NCI-H748 (cell line): ENCODE data around the gene SLC35F2.

Source experiments
- DNase-seq: peaks from one replicate; lab custom pipeline; 2025; ENCODE audit not compliant: unreplicated experiment; lab: John Stamatoyannopoulos, UW

The SLC35F2 gene

DNA sequence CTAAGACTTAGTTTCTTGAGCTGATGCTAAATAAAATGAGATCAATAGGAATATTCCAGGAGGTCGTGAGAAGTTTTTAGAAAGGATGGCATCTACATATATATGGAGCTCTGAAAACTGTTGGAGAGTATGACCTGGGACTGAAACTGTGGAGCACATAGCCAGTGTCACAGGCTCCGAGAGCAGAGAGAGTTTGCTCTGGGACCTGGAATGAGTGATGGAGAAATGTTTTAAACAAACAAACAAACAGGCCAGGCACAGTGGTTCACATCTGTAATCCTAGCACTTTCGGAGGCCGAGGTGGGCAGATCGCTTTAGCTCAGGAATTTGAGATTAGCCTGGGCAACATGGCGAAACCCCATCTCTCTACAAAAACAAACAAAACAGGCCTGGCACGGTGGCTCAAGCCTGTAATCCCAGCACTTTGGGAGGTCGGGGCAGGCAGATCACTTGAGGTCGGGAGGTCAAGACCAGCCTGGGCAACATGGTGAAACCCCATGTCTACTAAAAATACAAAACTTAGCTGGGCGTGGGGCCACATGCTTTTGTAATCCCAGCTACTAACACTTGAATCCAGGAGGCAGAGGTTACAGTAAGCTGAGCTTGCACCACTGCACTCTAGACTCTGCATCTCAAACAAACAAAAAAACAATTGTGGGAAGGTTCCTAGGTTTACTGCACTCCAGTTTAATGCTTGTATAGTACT is 67.1 kb downstream of the SLC35F2 start:
- no peak for DNase-seq

DNA sequence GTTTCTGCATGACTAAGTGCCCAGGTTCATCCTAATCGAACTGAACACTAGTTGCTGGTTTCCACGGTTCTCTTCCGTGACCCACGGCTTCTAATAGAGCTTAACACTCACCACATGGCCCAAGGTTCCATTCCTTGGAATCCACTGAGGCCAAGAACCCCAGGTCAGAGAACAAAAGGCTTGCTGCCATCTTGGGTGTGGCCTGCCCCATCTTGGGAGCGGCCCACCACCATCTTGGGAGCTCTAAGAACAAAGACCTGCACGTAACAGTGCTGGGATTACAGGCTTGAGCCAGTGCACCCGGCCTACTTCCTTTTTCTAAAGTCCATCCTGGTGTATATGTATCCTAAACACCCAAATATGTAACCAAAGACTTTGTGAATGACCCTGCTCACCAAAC is 68.8 kb downstream of the SLC35F2 start:
- no peak for DNase-seq

DNA sequence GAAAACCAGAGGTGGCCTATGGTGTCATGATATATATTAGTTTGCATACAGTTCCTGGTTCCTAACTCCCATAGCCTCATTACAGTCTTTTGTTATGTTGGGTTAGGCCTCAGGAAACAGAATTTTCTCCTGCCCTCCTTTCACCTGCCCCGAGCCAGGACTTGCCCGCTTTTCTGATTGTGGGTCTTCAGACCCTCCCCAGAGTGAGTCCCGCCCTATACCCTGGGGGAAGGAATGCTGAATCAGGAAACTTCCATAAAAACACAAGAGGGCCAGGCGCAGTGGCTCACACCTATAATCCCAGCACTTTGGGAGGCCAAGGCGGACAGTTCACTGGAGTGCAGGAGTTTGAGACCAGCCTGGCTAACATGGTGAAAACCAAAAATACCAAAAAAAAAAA is 70.9 kb downstream of the SLC35F2 start:
- no peak for DNase-seq

DNA sequence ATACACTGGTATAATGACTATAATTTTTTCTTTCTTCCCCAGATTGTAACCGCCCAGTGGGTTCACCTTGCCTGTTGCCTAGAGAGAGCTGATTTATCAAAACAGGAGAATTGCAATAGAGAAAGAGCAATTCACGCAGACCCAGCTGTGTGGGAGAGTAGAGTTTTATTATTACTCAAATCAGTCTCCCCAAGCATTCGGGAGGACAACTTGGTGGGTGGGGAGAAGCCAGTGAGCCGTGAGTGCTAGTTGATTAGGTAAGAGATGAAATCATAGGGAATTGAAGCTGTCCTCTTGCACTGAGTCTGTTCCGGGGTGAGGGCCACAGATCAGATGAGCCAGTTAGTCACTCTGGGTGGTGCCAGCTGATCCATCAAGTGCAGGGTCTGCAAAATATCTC is 73.2 kb downstream of the SLC35F2 start:
- DNase-seq: no peak

- DNase-seq: no peak
Measured at GRCh38 chr11:107783121-107783520, 75.5 kb downstream of the SLC35F2 start.

GRCh38 chr11:107780775-107781174 is 77.8 kb downstream of the SLC35F2 start:
- no peak for DNase-seq

DNA sequence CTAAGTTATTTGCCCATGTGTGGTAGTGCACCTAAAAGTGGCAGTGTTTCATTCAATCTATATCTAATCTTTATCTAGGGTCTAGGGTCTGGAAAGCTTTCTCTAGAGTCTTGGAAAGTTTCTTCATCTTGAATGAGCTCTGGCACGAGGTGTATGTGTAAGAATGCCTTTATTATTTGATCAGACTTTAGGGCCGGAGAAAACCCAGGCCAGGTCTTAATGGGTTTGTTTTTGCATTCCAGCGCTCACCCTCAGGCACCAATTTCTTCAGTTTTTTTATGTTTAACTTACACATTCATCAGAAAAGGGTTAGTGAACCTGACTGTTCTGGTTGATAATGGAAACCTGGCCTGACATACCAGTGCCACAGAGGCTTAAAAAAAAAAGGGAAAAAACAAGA is 78.5 kb downstream of the SLC35F2 start:
- no peak for DNase-seq

DNA sequence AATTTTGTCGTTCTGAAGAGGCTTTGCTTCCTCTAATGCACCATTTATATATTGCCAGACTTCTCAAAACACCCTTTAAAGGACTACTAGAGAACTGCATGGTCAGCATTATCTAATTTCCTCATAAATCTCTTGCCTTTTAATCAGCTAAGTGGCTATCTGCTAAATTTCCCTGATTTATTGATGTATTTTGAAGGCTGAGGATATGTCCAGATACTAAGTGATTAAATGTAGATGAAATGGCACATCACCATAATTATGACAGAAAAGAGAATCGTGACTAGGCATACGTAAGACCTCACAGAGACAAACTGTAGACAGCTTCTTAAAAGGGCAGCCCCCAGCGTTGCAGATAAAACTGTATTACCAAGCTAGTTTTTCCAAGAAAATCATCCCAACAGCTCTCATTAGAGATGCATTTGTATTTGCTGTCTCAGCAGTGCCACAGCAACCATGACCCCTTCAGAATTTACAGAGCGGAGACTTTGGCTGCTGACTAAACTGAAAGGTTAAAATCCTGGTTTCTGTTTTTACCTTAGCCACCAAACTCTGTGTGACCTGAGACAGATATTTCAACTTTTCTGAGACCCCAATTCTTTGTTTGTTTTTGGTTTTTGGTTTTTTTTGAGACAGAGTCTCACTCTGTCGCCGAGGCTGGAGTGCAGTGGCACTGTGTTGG is 79.6 kb downstream of the SLC35F2 start:
- no peak for DNase-seq

DNA sequence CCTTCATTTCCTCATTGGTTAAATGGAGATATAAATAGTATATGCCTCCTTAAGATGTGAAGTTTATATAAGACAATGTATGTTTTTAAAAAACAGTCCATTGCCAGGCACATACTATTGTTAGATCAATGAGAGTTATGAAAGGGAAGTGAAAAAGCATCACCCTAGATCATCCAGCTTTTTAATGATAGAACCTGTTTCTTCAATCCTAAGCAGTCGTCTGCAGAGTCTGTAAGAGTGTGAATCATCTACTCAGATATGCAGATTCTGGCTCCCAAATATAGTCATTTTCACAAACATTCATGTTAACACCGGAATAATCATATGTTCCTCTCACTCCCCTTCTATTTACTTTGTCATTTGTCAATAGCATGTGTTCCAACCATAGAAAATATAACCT is 81.5 kb downstream of the SLC35F2 start:
- no peak for DNase-seq

GRCh38 chr11:107776062-107776461 is 82.5 kb downstream of the SLC35F2 start:
- DNase-seq: no peak

DNA sequence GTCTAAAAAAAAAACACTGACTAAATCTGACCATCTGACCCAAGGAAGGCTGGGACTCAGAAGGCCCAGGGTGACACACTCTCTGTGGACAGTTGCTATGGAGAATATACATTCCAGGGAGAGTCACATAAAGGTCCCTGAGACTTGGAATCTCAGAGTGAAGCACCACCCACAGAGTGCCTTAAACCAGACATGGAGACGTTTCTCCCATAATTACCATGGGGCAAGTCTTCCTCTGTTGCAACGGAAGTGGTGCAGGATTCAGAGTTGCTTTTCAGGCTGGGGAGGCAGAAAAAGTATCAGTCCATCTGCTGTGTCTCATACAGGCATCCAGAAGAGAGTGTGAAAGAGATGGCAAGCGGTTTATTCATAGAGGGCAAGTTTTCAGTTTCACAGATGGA is 88.0 kb downstream of the SLC35F2 start:
- DNase-seq: no peak

GRCh38 chr11:107769189-107769588 is 89.4 kb downstream of the SLC35F2 start:
- no peak for DNase-seq

GRCh38 chr11:107758719-107759355 is 99.8 kb downstream of the SLC35F2 start:
- DNase-seq: peak; percentile 42

GRCh38 chr11:107757661-107758060 is 100.9 kb downstream of the SLC35F2 start:
- DNase-seq: no peak

DNA sequence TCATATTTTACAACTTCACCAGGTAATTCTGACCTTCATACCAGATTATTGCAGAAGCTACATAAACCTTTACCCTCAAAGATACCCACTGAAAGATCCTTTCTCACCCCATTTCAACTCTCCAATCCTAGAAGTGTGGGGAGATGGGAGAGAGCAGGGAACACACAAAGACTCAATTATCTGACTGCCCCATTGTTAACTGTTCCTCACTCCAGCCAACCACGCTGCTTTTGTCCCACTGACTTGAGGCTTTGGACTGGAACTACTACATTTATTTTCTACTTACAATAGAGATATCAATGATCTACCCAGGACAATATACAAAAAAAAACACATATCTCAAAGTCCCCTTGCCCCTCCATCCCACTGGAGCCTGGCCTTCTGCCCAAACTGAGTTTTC is 102.0 kb downstream of the SLC35F2 start:
- no peak for DNase-seq

- DNase-seq: peak; percentile 8
Measured at GRCh38 chr11:107752949-107753822, 105.4 kb downstream of the SLC35F2 start.

- DNase-seq: no peak
Measured at GRCh38 chr11:107752508-107752907, 106.1 kb downstream of the SLC35F2 start.

DNA sequence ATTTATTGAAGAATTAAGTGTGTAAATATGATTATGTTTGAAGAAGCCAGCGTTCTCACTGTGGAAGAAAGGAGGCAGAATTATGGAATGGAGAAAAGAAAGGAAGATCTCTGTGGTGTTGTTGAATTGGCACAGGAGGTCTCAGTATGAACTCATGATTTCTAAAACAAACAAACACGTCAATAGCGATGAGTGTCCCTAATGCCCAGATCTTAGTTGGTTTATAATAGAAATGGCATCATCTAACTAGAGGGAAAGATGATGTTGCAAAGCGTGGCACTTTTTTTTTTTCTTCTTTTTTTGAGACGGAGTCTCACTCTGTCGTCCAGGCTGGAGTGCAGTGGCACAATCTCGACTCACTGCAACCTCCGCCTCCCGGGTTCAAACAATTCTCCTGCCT is 107.5 kb downstream of the SLC35F2 start:
- no peak for DNase-seq

- no peak for DNase-seq
Measured at GRCh38 chr11:107750313-107750712, 108.3 kb downstream of the SLC35F2 start.

- DNase-seq: no peak
Measured at GRCh38 chr11:107747622-107748021, 111.0 kb downstream of the SLC35F2 start.

GRCh38 chr11:107744736-107745135 is 113.9 kb downstream of the SLC35F2 start:
- no peak for DNase-seq
